H1 (cell line): ENCODE results near the gene TRIM45. TPM values are rescaled to one million over a fixed set of nuclear protein-coding genes. Genes with fewer than 3 reads are reported as not detected.

Source experiments
- CTCF ChIA-PET: fragments of 300-600 bp; sonication (Branson Sonifier 250); formaldehyde crosslinking; loops from one replicate; lab custom pipeline; 2021; ENCODE audit not compliant: partially characterized antibody; lab: Charles Lee
- POLR2A ChIA-PET: fragments of 300-600 bp; sonication (Branson Sonifier 250); formaldehyde crosslinking; loops from one replicate; lab custom pipeline; 2021; ENCODE audit warnings: inconsistent platforms; ENCODE audit not compliant: partially characterized antibody; lab: Charles Lee
- DNase-seq, 2 experiments: peaks; one replicate each; pipeline versions ENCODE4 v3.0.0 to v3.0.0-alpha.2; 2010 to 2022; ENCODE audit warnings: low spot score in 2 of 2, low read depth in 1 of 2, mixed read lengths in 1 of 2
- FAIRE-seq: peaks from 2 replicates; lab custom pipeline; 2011; peaks lifted over from hg19 to GRCh38; lab: Jason Lieb, UNC
- H2AFZ ChIP-seq: 2 replicates; pipeline ENCODE4 v1.8.1; 2012; ENCODE audit warnings: low read length, inconsistent platforms
- H2AK5ac ChIP-seq: 2 replicates; pipeline ENCODE4 v1.6.1; 2013; ENCODE audit warnings: low read depth, low read length
- H2BK120ac ChIP-seq: replicated peaks from 2 replicates; pipeline ENCODE3; 2013; ENCODE audit warnings: low read depth, low read length, inconsistent platforms
- H2BK12ac ChIP-seq: 2 replicates; pipeline ENCODE4 v1.6.1; 2013; ENCODE audit warnings: low read depth, low read length
- H2BK15ac ChIP-seq: 2 replicates; pipeline ENCODE4 v1.6.1; 2013; ENCODE audit warnings: low read length
- H2BK20ac ChIP-seq: 2 replicates; pipeline ENCODE4 v1.6.1; 2013; ENCODE audit warnings: low read length
- H2BK5ac ChIP-seq: 2 replicates; pipeline ENCODE4 v1.6.1; 2013; ENCODE audit warnings: low read depth, low read length
- H3K14ac ChIP-seq: 2 replicates; pipeline ENCODE4 v1.6.1; 2013; ENCODE audit warnings: inconsistent platforms; ENCODE audit not compliant: insufficient read length
- H3K18ac ChIP-seq: 2 replicates; pipeline ENCODE4 v1.6.1; 2013; ENCODE audit warnings: low read length; ENCODE audit errors: extremely low read depth
- H3K23ac ChIP-seq: 2 replicates; pipeline ENCODE4 v1.6.1; 2013; ENCODE audit warnings: inconsistent platforms; ENCODE audit not compliant: insufficient read length
- H3K23me2 ChIP-seq: 2 replicates; pipeline ENCODE4 v1.6.1; 2013; ENCODE audit warnings: low read depth, low read length
- H3K27ac ChIP-seq: 2 replicates; pipeline ENCODE4 v1.6.1; 2011; ENCODE audit warnings: low read depth, low read length, inconsistent platforms
- H3K27me3 ChIP-seq, 4 experiments: replicated peaks in 1 of 4; 1 replicate in 1 of 4; 2 replicates in 3 of 4; pipeline versions ENCODE4 v1.6.1 to v1.8.1; 2011 to 2013; ENCODE audit warnings: low read length in 3 of 4, mild to moderate bottlenecking in 3 of 4, inconsistent platforms in 2 of 4, mixed read lengths in 2 of 4, moderate library complexity in 1 of 4; ENCODE audit not compliant: control insufficient read depth in 3 of 4, insufficient read depth in 3 of 4; ENCODE audit errors: extremely low read depth in 1 of 4
- H3K36me3 ChIP-seq, 4 experiments: 2 replicates each; pipeline versions ENCODE4 v1.6.1 to v1.8.1; 2011 to 2013; ENCODE audit warnings: mild to moderate bottlenecking in 4 of 4, low read length in 3 of 4, moderate library complexity in 2 of 4, control low read depth in 1 of 4, inconsistent platforms in 1 of 4; ENCODE audit not compliant: insufficient read depth in 4 of 4, control insufficient read depth in 2 of 4
- H3K4ac ChIP-seq: replicated peaks from 2 replicates; pipeline ENCODE3; 2013; ENCODE audit warnings: low read length, low read depth, mixed read lengths, inconsistent platforms; ENCODE audit not compliant: insufficient read length
- H3K4me1 ChIP-seq, 4 experiments: replicated peaks in 1 of 4; 1 replicate in 1 of 4; 2 replicates in 3 of 4; pipeline versions ENCODE4 v1.6.1 to v1.8.1; 2011 to 2013; ENCODE audit warnings: low read length in 3 of 4, inconsistent platforms in 2 of 4, mixed read lengths in 1 of 4; ENCODE audit not compliant: insufficient read depth in 4 of 4, control insufficient read depth in 3 of 4
- H3K4me2 ChIP-seq, 2 experiments: 2 replicates each; pipeline versions ENCODE4 v1.6.1 to v1.8.1; 2011 to 2013; ENCODE audit warnings: low read depth in 2 of 2, low read length in 2 of 2, control low read depth in 1 of 2, inconsistent platforms in 1 of 2, mild to moderate bottlenecking in 1 of 2; ENCODE audit not compliant: insufficient read depth in 1 of 2
- H3K4me3 ChIP-seq, 4 experiments: fragments of 200-600, 300-600 bp in 1 of 4; sonication (generic), shearing (Covaris generic), sonication (Bioruptor Twin) in 1 of 4; 2 replicates each; pipeline versions ENCODE4 v1.5.1 to v1.8.1; 2011 to 2016; ENCODE audit warnings: low read length in 4 of 4, low read depth in 3 of 4, control low read depth in 2 of 4, inconsistent platforms in 2 of 4, mild to moderate bottlenecking in 2 of 4, mixed read lengths in 1 of 4, moderate library complexity in 1 of 4; ENCODE audit not compliant: insufficient read depth in 2 of 4; ENCODE audit errors: extremely low read depth in 1 of 4
- H3K56ac ChIP-seq: replicated peaks from 2 replicates; pipeline ENCODE3; 2013; ENCODE audit warnings: low read depth, mild to moderate bottlenecking, mixed read lengths, low read length, inconsistent platforms; ENCODE audit not compliant: insufficient read length
- H3K79me1 ChIP-seq: 2 replicates; pipeline ENCODE4 v1.6.1; 2013; ENCODE audit warnings: low read depth, low read length, control low read depth
- H3K79me2 ChIP-seq, 2 experiments: 2 replicates each; pipeline versions ENCODE4 v1.6.1 to v1.8.1; 2012 to 2013; ENCODE audit warnings: low read length in 2 of 2, mild to moderate bottlenecking in 2 of 2, inconsistent platforms in 1 of 2; ENCODE audit not compliant: insufficient read depth in 2 of 2, control insufficient read depth in 1 of 2
- H3K9ac ChIP-seq, 4 experiments: replicated peaks in 1 of 4; 1 replicate in 1 of 4; 2 replicates in 3 of 4; pipeline versions ENCODE4 v1.6.1 to v1.8.1; 2011 to 2013; ENCODE audit warnings: low read depth in 3 of 4, low read length in 3 of 4, control low read depth in 2 of 4, mild to moderate bottlenecking in 2 of 4, moderate library complexity in 2 of 4, inconsistent platforms in 1 of 4; ENCODE audit errors: extremely low read depth in 1 of 4
- H3K9me3 ChIP-seq, 2 experiments: 2 replicates each; pipeline versions ENCODE4 v1.6.1 to v1.8.1; 2012 to 2013; ENCODE audit warnings: mild to moderate bottlenecking in 2 of 2, moderate library complexity in 2 of 2, control low read depth in 1 of 2, inconsistent platforms in 1 of 2, low read depth in 1 of 2, low read length in 1 of 2, mixed read lengths in 1 of 2; ENCODE audit not compliant: insufficient read depth in 2 of 2
- H4K20me1 ChIP-seq, 2 experiments: replicated peaks in 1 of 2; 2 replicates each; pipeline versions ENCODE3 to v1.8.1; 2011 to 2013; ENCODE audit warnings: inconsistent platforms in 2 of 2, low read length in 2 of 2, mild to moderate bottlenecking in 1 of 2; ENCODE audit not compliant: insufficient read depth in 2 of 2, control insufficient read depth in 1 of 2
- H4K5ac ChIP-seq: 2 replicates; pipeline ENCODE4 v1.6.1; 2013; ENCODE audit warnings: low read length, low read depth, mixed read lengths, inconsistent platforms; ENCODE audit not compliant: insufficient read length
- H4K8ac ChIP-seq: 2 replicates; pipeline ENCODE4 v1.8.0; 2013; ENCODE audit warnings: mild to moderate bottlenecking, moderate library complexity, low read length, inconsistent platforms; ENCODE audit not compliant: insufficient read depth; ENCODE audit errors: extremely low read depth
- H4K91ac ChIP-seq: replicated peaks from 2 replicates; pipeline ENCODE3; 2013; ENCODE audit warnings: low read length, mixed read lengths, inconsistent platforms; ENCODE audit not compliant: insufficient read length
- CBX8 ChIP-seq: fragments of 300-800, 300-1000 bp; sonication (generic); IDR thresholded peaks from 2 replicates; pipeline ENCODE4 v1.7.1; 2016; ENCODE audit warnings: low read depth, low read length, borderline replicate concordance
- E2F6 ChIP-seq: IDR thresholded peaks from 2 replicates; pipeline ENCODE4 v1.6.1; 2012; ENCODE audit warnings: inconsistent platforms
- HDAC2 ChIP-seq, 2 experiments: fragments of 300-600 bp in 1 of 2; sonication (generic) in 1 of 2; IDR thresholded peaks; 2 replicates each; pipeline ENCODE4 v1.6.1; 2011 to 2012; ENCODE audit warnings: low read depth in 2 of 2, low read length in 2 of 2, mild to moderate bottlenecking in 2 of 2, moderate library complexity in 2 of 2, borderline replicate concordance in 1 of 2, inconsistent platforms in 1 of 2
- POLR2AphosphoS5 ChIP-seq: IDR thresholded peaks from 2 replicates; pipeline ENCODE4 v1.6.1; 2011; ENCODE audit warnings: low read depth, low read length
- SP4 ChIP-seq: IDR thresholded peaks from 2 replicates; pipeline ENCODE4 v1.6.1; 2012; ENCODE audit warnings: low read length, inconsistent platforms
- TEAD4 ChIP-seq: IDR thresholded peaks from 2 replicates; pipeline ENCODE4 v1.6.1; 2012; ENCODE audit warnings: low read depth, low read length, inconsistent platforms, mixed read lengths
- ZNF274 ChIP-seq: IDR thresholded peaks from 2 replicates; pipeline ENCODE4 v1.7.0; 2012; ENCODE audit warnings: low read length, borderline replicate concordance; ENCODE audit errors: extremely low read depth
- WGBS, 2 experiments: shearing (Covaris generic) in 1 of 2; methylation state at CpG; one replicate each; pipeline versions ENCODE4 v1.1.6 to v1.1.7; 2013 to 2015; ENCODE audit warnings: low lambda C conversion rate in 2 of 2, mixed read lengths in 2 of 2, inconsistent platforms in 1 of 2, low coverage in 1 of 2, missing lambda C conversion rate in 1 of 2; ENCODE audit not compliant: insufficient replicate concordance in 2 of 2, insufficient coverage in 1 of 2, insufficient read length in 1 of 2; ENCODE audit errors: extremely low coverage in 1 of 2, missing lambda C conversion rate in 1 of 2; 5-methylcytosine and 5-hydroxymethylcytosine counted together
- polyA plus RNA-seq, 7 experiments: library from polyadenylated mRNA; depleted of rRNA in 3 of 7; stranded (reverse) in 5 of 7; unstranded in 2 of 7; fragments of >200 nt in 5 of 7; fragments of 200-250 nt in 2 of 7; gene quantifications; 1 replicate in 5 of 7; 2 replicates in 1 of 7; 4 replicates in 1 of 7; pipeline versions ENCODE4 v1.2.1 to v1.2.3, GENCODE V29; 2011 to 2013; ENCODE audit warnings: missing spikeins in 2 of 7, mixed read lengths in 2 of 7
- total RNA-seq: library from RNA; stranded (reverse); fragmentation: NEBNext Ultra II Directional; extraction: Animal tissue kit (Norgen Biotek cat#: 25700); gene quantifications from 2 replicates; pipeline ENCODE4 v1.2.1, GENCODE V29; 2021

TRIM45 gene
- total and polyA plus RNA-seq, 2 of the 8 experiments (the other 6 are each of a cell fraction or from before 2014, with no cell fraction given) = 13.7 to 16.7 TPM

DNA sequence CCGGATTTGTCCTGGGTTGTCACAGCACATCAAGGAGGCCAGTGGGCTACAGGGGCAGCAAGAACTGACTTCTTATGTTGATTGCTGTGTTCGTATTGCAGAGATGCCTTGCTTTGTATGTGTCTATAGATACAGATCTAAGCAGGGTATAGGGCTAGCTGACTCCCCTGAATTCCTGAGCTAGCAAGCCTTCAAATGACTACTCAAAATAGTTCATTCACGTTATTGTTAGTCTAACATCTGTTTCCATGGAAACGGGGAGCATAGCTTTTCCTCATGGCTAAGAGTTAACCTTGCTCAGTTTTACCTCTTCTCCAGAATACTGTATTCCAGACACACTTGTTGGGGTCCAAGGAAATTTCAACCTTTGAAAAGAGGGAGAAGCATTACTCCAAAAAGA, 24.1 kb downstream of the TRIM45 start:
- no peaks in the 10 kb centered on the region for H3K27me3 ChIP-seq
- H2BK20ac ChIP-seq = no peak overlapping the region
- no peak for DNase-seq
- H3K4me3 ChIP-seq = no peak overlapping the region
- H2BK15ac ChIP-seq = no peak overlapping the region
- no peak overlapping the region for H4K8ac ChIP-seq
- no peak overlapping the region for H3K4me2 ChIP-seq
- H3K79me1 ChIP-seq = no peaks in the 10 kb centered on the region
- no peak overlapping the region for H3K4ac ChIP-seq
- H2BK12ac ChIP-seq = no peak overlapping the region
- H2BK5ac ChIP-seq = no peak overlapping the region
- H4K20me1 ChIP-seq = peaks cover 0 to 2% of the 10 kb centered on the region in 2 experiments
- CTCF ChIA-PET = no interaction called here
- H3K56ac ChIP-seq = no peak overlapping the region
- H4K5ac ChIP-seq = no peak overlapping the region
- H3K36me3 ChIP-seq = peaks cover 47 to 91% (median 76%) of the 10 kb centered on the region in 4 experiments
- no peak overlapping the region for H3K14ac ChIP-seq
- no peak overlapping the region for H2AK5ac ChIP-seq
- 93% methylated on average over 4 of the region's 4 CpGs; no CpG with 5 or more reads in 1 of the 2 experiments for WGBS, 2 experiments
- H3K23me2 ChIP-seq = no peaks in the 10 kb centered on the region
- H3K4me1 ChIP-seq = peaks cover 0 to 9% (median 2%) of the 10 kb centered on the region in 4 experiments; a peak in 2 of 7 replicates
- H3K23ac ChIP-seq = no peak overlapping the region
- H3K9ac ChIP-seq = no peak overlapping the region
- no peak for FAIRE-seq
- no peak overlapping the region for H4K91ac ChIP-seq
- no peak overlapping the region for H3K27ac ChIP-seq
- POLR2A ChIA-PET = no interaction called here
- no peak overlapping the region for H2AFZ ChIP-seq
- no peaks in the 10 kb centered on the region for H3K9me3 ChIP-seq
- H3K79me2 ChIP-seq = no peaks in the 10 kb centered on the region
- H3K18ac ChIP-seq = no peak overlapping the region
- TF ChIP-seq CBX8 (no peak), ZNF274 (no peak), HDAC2 (IDR thresholded peaks at IDR 0.05; ENCODE audit: borderline replicate concordance in 1 of 2, low read depth in 2 of 2, low read length in 2 of 2) (no peak), POLR2AphosphoS5 (no peak), TEAD4 (no peak), SP4 (no peak), E2F6 (no peak)
- no peak overlapping the region for H2BK120ac ChIP-seq
